Stomach (tissue), 9 donors: ENCODE measurements around the gene TRIM66. TPM values are rescaled to one million over a fixed set of nuclear protein-coding genes. Genes with fewer than 3 reads are reported as not detected.

Experiments
- DNase-seq, 2 donors: peaks; one replicate each; pipeline versions ENCODE4 v3.0.0 to v3.0.0-alpha.2; 2013 to 2019
- H3K27ac ChIP-seq, 5 donors: fragments of 200-600 bp in 4 of 5; sonication (generic) in 4 of 5; one replicate each; pipeline ENCODE4 v1.5.1; 2013 to 2019; ENCODE audit warnings: mild to moderate bottlenecking in 1 of 5, moderate library complexity in 1 of 5
- H3K27me3 ChIP-seq, 3 donors: fragments of 200-600 bp; sonication (generic); one replicate each; pipeline ENCODE4 v1.5.1; 2017 to 2019; ENCODE audit warnings: mixed run types in 1 of 3
- H3K36me3 ChIP-seq, 4 donors: fragments of 200-600 bp; sonication (generic); 1 replicate in 3 of 4; 2 replicates in 1 of 4; pipeline ENCODE4 v1.5.1; 2016 to 2019
- H3K4me1 ChIP-seq, 4 donors: fragments of 200-600 bp; sonication (generic); one replicate each; pipeline ENCODE4 v1.5.1; 2016 to 2019
- H3K4me3 ChIP-seq, 4 donors: fragments of 200-600 bp; sonication (generic) in 3 of 4; one replicate each; pipeline ENCODE4 v1.5.1; 2016 to 2019; ENCODE audit warnings: mild to moderate bottlenecking in 1 of 4
- H3K9me3 ChIP-seq, 4 donors: fragments of 200-600 bp; sonication (generic); one replicate each; pipeline ENCODE4 v1.5.1; 2016 to 2019
- CTCF ChIP-seq, 7 experiments: fragments of 450-650 bp in 4 of 7; fragments of 200-600 bp in 3 of 7; sonication (generic) in 3 of 7; IDR thresholded peaks; one replicate each; pipeline ENCODE4 v1.5.1; 2016 to 2019; ENCODE audit warnings: antibody characterized with exemption in 7 of 7, control low read depth in 2 of 7, mild to moderate bottlenecking in 1 of 7
- EP300 ChIP-seq: sonication (generic); formaldehyde crosslinking; IDR thresholded peaks from one replicate; pipeline ENCODE4 v1.6.1; 2017; ENCODE audit warnings: antibody characterized with exemption
- POLR2A ChIP-seq, 4 donors: fragments of 450-650 bp; IDR thresholded peaks; one replicate each; pipeline ENCODE4 v1.6.1; 2016; ENCODE audit warnings: antibody characterized with exemption in 4 of 4, control low read depth in 2 of 4, mild to moderate bottlenecking in 1 of 4, moderate library complexity in 1 of 4
- POLR2AphosphoS5 ChIP-seq, 3 donors: sonication (generic); formaldehyde crosslinking; IDR thresholded peaks; one replicate each; pipeline ENCODE4 v1.6.1; 2016; ENCODE audit warnings: antibody characterized with exemption in 3 of 3
- WGBS, 5 donors: extraction: QIAGEN DNeasy Blood & Tissue Kit in 3 of 5; methylation state at CpG; one replicate each; pipeline versions ENCODE4 v1.1.5 to v1.1.7; 2013 to 2018; 5-methylcytosine and 5-hydroxymethylcytosine counted together
- intact Hi-C: fragments of 100-400 bp; cut with DNase I; formaldehyde crosslinking; loops from one replicate; pipeline ENCODE4 v1.15.1; 2023; ENCODE audit warnings: low total_unique reads
- polyA plus RNA-seq, 3 donors: library from polyadenylated mRNA; stranded (reverse); fragments of 200-250 nt; gene quantifications; one replicate each; pipeline ENCODE4 v1.2.3, GENCODE V29; 2013
- total RNA-seq, 5 donors: library from RNA; depleted of rRNA; stranded (reverse); fragments of >200 nt; gene quantifications; one replicate each; pipeline versions ENCODE4 v1.1.0 to v1.2.3, GENCODE V29; 2014 to 2016
- donor health status: healthy with polysubstance abuse.
- donor health status: Bipolar disorder and iron deficiency.
- donor health status: healthy.

The TRIM66 gene
- total and polyA plus RNA-seq, 8 donors = 0.76 to 8.7 (median 3.4) TPM

GRCh38 chr11:8597182-8597581 lies 85.3 kb downstream of the TRIM66 start:
- Histone ChIP-seq H3K27ac (no peak overlapping the region), H3K9me3 (no peaks in the 10 kb centered on the region), H3K4me1 (peaks cover 0 to 27% (median 19%) of the 10 kb centered on the region in 4 donors), H3K36me3 (no peaks in the 10 kb centered on the region), H3K4me3 (no peak overlapping the region), H3K27me3 (peaks cover 0 to 10% (median 7%) of the 10 kb centered on the region in 3 donors)
- peak in 1 of 3 donors; percentile 38 for TF ChIP-seq POLR2AphosphoS5 (IDR thresholded peaks at IDR 0.05)
- no peak for TF ChIP-seq CTCF (IDR thresholded peaks at IDR 0.05)
- no peak for TF ChIP-seq EP300
- no peak for TF ChIP-seq POLR2A (IDR thresholded peaks at IDR 0.05)
- 21 to 33% (median 30%) methylated on average over 3 of the region's 3 CpGs for WGBS, 5 donors
- intact Hi-C loops = no loop called here
- peak in 1 of 2 donors; percentile 50 for DNase-seq

- intact Hi-C loops = no loop called here
Observed at GRCh38 chr11:8596504-8597046, 85.9 kb downstream of the TRIM66 start.

GRCh38 chr11:8593935-8594909 lies 88.2 kb downstream of the TRIM66 start, which contains the start of gene STK33:
Gene STK33, minus strand, starts transcription at chr11:8594228. Its CDS starts 119,323 bp downstream, at chr11:8474905.
- Histone ChIP-seq H3K9me3 (no peaks in the 10 kb centered on the region), H3K36me3 (no peaks in the 10 kb centered on the region), H3K4me3 (peak within 1 kb of the TSS; percentile 66 to 81 (median 72)), H3K27ac (peak within 1 kb of the TSS in 3 of 5 donors; percentile 42 to 77 (median 44)), H3K4me1 (peaks cover 0 to 30% (median 19%) of the 10 kb centered on the region in 4 donors), H3K27me3 (peaks cover 0 to 10% (median 7%) of the 10 kb centered on the region in 3 donors)
- no peak for TF ChIP-seq EP300
- TF ChIP-seq CTCF (IDR thresholded peaks at IDR 0.05) = no peak
- no peak for TF ChIP-seq POLR2A (IDR thresholded peaks at IDR 0.05)
- TF ChIP-seq POLR2AphosphoS5 (IDR thresholded peaks at IDR 0.05) = peak in 2 of 3 donors; percentile 22 to 37
- WGBS, 5 donors = 4 to 8% (median 4%) methylated on average over 39 to 55 of the region's 55 CpGs
- intact Hi-C loops = no loop called here
- DNase-seq = peak; percentile 66 to 89

More at GRCh38 chr11:8596504-8597046, 85.9 kb downstream of the TRIM66 start:
- Histone ChIP-seq H3K9me3 (no peaks in the 10 kb centered on the region), H3K4me3 (no peak overlapping the region), H3K27ac (no peak overlapping the region), H3K36me3 (no peaks in the 10 kb centered on the region), H3K27me3 (peaks cover 0 to 10% (median 7%) of the 10 kb centered on the region in 3 donors), H3K4me1 (peaks cover 0 to 30% (median 19%) of the 10 kb centered on the region in 4 donors)
- no peak for TF ChIP-seq CTCF (IDR thresholded peaks at IDR 0.05)
- no peak for TF ChIP-seq POLR2AphosphoS5 (IDR thresholded peaks at IDR 0.05)
- no peak for DNase-seq

GRCh38 chr11:8593455-8593854 lies 89.0 kb downstream of the TRIM66 start:
- DNase-seq = no peak
- intact Hi-C loops = no loop called here
- Histone ChIP-seq H3K27me3 (peaks cover 0 to 10% (median 7%) of the 10 kb centered on the region in 3 donors), H3K36me3 (no peaks in the 10 kb centered on the region), H3K4me1 (peaks cover 0 to 30% (median 19%) of the 10 kb centered on the region in 4 donors), H3K9me3 (no peaks in the 10 kb centered on the region), H3K4me3 (peak overlapping the region; percentile 66 to 81 (median 72)), H3K27ac (peak overlapping the region in 3 of 5 donors; percentile 42 to 77 (median 44))
- WGBS, 5 donors = 10 to 23% (median 11%) methylated on average over 7 of the region's 7 CpGs
- TF ChIP-seq EP300 (no peak), POLR2AphosphoS5 (IDR thresholded peaks at IDR 0.05) (no peak)
